HUES48 (cell line): Measurements from ENCODE around the gene PCDH1.

Experiments
- H3K27ac ChIP-seq: one replicate; pipeline ENCODE4 v1.7.0; 2013; ENCODE audit warnings: low read depth, low read length, inconsistent platforms
- H3K27me3 ChIP-seq: 2 replicates; pipeline ENCODE4 v1.6.1; 2013; ENCODE audit warnings: mild to moderate bottlenecking, low read length; ENCODE audit not compliant: control insufficient read depth, insufficient read depth
- H3K36me3 ChIP-seq: 2 replicates; pipeline ENCODE4 v1.6.1; 2013; ENCODE audit warnings: low read length; ENCODE audit not compliant: control insufficient read depth, insufficient read depth
- H3K4me1 ChIP-seq: 2 replicates; pipeline ENCODE4 v1.6.1; 2013; ENCODE audit warnings: mild to moderate bottlenecking, low read length; ENCODE audit not compliant: control insufficient read depth, insufficient read depth
- H3K4me3 ChIP-seq: 2 replicates; pipeline ENCODE4 v1.5.1; 2013; ENCODE audit warnings: mild to moderate bottlenecking, low read depth, low read length
- H3K9ac ChIP-seq: 2 replicates; pipeline ENCODE4 v1.6.1; 2013; ENCODE audit warnings: mild to moderate bottlenecking, low read depth, low read length, moderate library complexity
- H3K9me3 ChIP-seq: 2 replicates; pipeline ENCODE4 v1.6.1; 2013; ENCODE audit warnings: low read length; ENCODE audit not compliant: control insufficient read depth, insufficient read depth

Gene PCDH1

GRCh38 chr5:141851195-141851874 is 26.9 kb downstream of the PCDH1 start:
- peak overlapping the region; percentile 35; the same call in 1 of the 2 replicates for H3K4me3 ChIP-seq
- H3K27me3 ChIP-seq = no peaks in the 10 kb centered on the region
- H3K4me1 ChIP-seq = peaks cover 41% of the 10 kb centered on the region
- H3K9ac ChIP-seq = 0 out of 2 replicates have a peak overlapping the region, but pooled peaks have one; percentile 12
- H3K36me3 ChIP-seq = peaks cover 21% of the 10 kb centered on the region
- no peaks in the 10 kb centered on the region for H3K9me3 ChIP-seq
- H3K27ac ChIP-seq = peak overlapping the region; percentile 87

- Histone ChIP-seq H3K27me3 (no peaks in the 10 kb centered on the region), H3K9ac (0 out of 2 replicates have a peak overlapping the region, but pooled peaks have one; percentile 12), H3K4me1 (peaks cover 47% of the 10 kb centered on the region), H3K4me3 (peak overlapping the region; percentile 35; the same call in 1 of the 2 replicates), H3K27ac (peak overlapping the region; percentile 87), H3K9me3 (no peaks in the 10 kb centered on the region), H3K36me3 (peaks cover 16% of the 10 kb centered on the region)
Measured at GRCh38 chr5:141850786-141851185, 27.4 kb downstream of the PCDH1 start.

DNA sequence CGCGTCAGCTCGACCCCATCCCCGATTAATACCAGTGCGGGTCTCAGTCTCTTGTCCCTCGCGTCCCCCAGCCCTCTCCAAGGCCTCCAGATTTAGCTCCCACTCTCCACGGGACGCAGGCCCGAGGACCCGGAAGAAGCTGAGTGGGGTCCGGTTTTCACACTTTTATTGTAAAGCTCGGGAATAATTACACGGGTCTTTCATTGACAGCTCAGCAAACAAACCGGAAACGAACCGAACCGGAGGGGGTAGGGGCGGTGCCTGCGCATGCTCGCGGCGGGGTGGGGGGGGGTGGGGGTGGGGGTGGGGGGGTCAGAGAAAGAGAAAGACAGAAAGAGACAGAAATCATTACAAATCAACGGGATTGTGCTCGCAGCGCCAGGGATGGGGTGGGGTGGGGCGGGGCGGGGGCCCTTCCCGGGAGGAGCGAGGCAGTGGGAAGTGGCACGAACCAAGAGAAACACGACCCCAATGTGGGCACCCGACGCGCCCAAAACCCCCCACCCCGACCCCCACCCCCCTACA is 27.9 kb downstream of the PCDH1 start:
- Histone ChIP-seq H3K36me3 (peaks cover 12% of the 10 kb centered on the region), H3K27ac (peak overlapping the region; percentile 100), H3K9ac (peak overlapping the region; percentile 90), H3K4me3 (peak overlapping the region; percentile 96), H3K9me3 (no peaks in the 10 kb centered on the region), H3K4me1 (peaks cover 49% of the 10 kb centered on the region), H3K27me3 (no peaks in the 10 kb centered on the region)

- H3K4me3 ChIP-seq = peak overlapping the region; percentile 96
- H3K27me3 ChIP-seq = no peaks in the 10 kb centered on the region
- peaks cover 56% of the 10 kb centered on the region for H3K4me1 ChIP-seq
Measured at GRCh38 chr5:141849415-141850243, 28.6 kb downstream of the PCDH1 start.

GRCh38 chr5:141848744-141849414 is 29.3 kb downstream of the PCDH1 start:
- H3K36me3 ChIP-seq = peaks cover 8% of the 10 kb centered on the region
- no peaks in the 10 kb centered on the region for H3K27me3 ChIP-seq
- H3K9me3 ChIP-seq = no peaks in the 10 kb centered on the region
- H3K9ac ChIP-seq = peak overlapping the region; percentile 80
- H3K4me3 ChIP-seq = peak overlapping the region; percentile 96
- H3K4me1 ChIP-seq = peaks cover 58% of the 10 kb centered on the region
- H3K27ac ChIP-seq = peak overlapping the region; percentile 100

More at GRCh38 chr5:141849415-141850243, 28.6 kb downstream of the PCDH1 start:
- Histone ChIP-seq H3K9ac (peak overlapping the region; percentile 90), H3K27ac (peak overlapping the region; percentile 100), H3K36me3 (peaks cover 12% of the 10 kb centered on the region), H3K9me3 (no peaks in the 10 kb centered on the region)

DNA sequence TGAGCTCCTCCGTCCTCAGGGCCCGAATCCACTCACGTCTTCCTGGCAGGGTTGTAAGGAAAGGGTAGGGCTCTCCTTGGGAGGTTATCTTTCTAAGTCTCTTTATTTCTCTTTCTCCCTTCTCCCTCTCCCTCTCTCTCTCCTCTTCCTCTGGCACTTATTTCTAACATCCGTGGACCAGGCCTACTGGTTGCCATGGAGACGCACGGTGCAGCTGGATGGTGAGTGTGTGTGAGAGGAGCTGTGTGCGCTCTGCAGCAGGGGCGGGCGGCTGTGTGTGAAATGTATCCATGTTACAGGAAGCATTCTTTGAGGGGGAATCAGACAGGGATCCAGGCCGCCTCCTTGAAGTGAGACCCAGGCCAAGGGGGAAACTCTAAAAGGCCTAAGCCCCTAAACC is 32.2 kb downstream of the PCDH1 start:
- Histone ChIP-seq H3K9me3 (no peaks in the 10 kb centered on the region), H3K9ac (no peak overlapping the region), H3K36me3 (no peaks in the 10 kb centered on the region), H3K4me1 (peaks cover 69% of the 10 kb centered on the region), H3K27ac (peak overlapping the region; percentile 17), H3K4me3 (no peak overlapping the region), H3K27me3 (no peaks in the 10 kb centered on the region)

- H3K9ac ChIP-seq = no peak overlapping the region
- H3K4me3 ChIP-seq = no peak overlapping the region
Measured at GRCh38 chr5:141845371-141845851, 32.8 kb downstream of the PCDH1 start.

GRCh38 chr5:141844414-141845097 is 33.7 kb downstream of the PCDH1 start:
- Histone ChIP-seq H3K27ac (no peak overlapping the region), H3K4me3 (no peak overlapping the region), H3K4me1 (peaks cover 79% of the 10 kb centered on the region)

More at GRCh38 chr5:141845371-141845851, 32.8 kb downstream of the PCDH1 start:
- H3K9me3 ChIP-seq = no peaks in the 10 kb centered on the region
- H3K27ac ChIP-seq = peak overlapping the region; percentile 50
- no peaks in the 10 kb centered on the region for H3K36me3 ChIP-seq
- peaks cover 71% of the 10 kb centered on the region for H3K4me1 ChIP-seq
- no peaks in the 10 kb centered on the region for H3K27me3 ChIP-seq

GRCh38 chr5:141843156-141843927 is 34.9 kb downstream of the PCDH1 start:
- peak overlapping the region; percentile 68 for H3K27ac ChIP-seq
- peaks cover 78% of the 10 kb centered on the region for H3K4me1 ChIP-seq
- no peaks in the 10 kb centered on the region for H3K36me3 ChIP-seq
- no peaks in the 10 kb centered on the region for H3K9me3 ChIP-seq
- H3K9ac ChIP-seq = no peak overlapping the region
- no peaks in the 10 kb centered on the region for H3K27me3 ChIP-seq
- H3K4me3 ChIP-seq = no peak overlapping the region

More at GRCh38 chr5:141844414-141845097, 33.7 kb downstream of the PCDH1 start:
- H3K36me3 ChIP-seq = no peaks in the 10 kb centered on the region
- no peaks in the 10 kb centered on the region for H3K9me3 ChIP-seq
- H3K27me3 ChIP-seq = no peaks in the 10 kb centered on the region
- H3K9ac ChIP-seq = no peak overlapping the region
